Loucy (cell line): Measurements from ENCODE around the gene STPG4.

Source experiments
- EZH2phosphoT487 ChIP-seq: fragments of 200-600 bp; IDR thresholded peaks from 2 replicates; pipeline ENCODE4 v1.6.1; 2018; ENCODE audit warnings: antibody characterized with exemption, mild to moderate bottlenecking, moderate library complexity, borderline replicate concordance
- TF ChIP-seq, protein P1 (sequence below): fragments of 200-600 bp; sonication (generic); conservative IDR thresholded peaks from 2 replicates; pipeline ENCODE4 v1.5.1; 2014; ENCODE audit warnings: mild to moderate bottlenecking, antibody characterized with exemption, low read length

DNA sequence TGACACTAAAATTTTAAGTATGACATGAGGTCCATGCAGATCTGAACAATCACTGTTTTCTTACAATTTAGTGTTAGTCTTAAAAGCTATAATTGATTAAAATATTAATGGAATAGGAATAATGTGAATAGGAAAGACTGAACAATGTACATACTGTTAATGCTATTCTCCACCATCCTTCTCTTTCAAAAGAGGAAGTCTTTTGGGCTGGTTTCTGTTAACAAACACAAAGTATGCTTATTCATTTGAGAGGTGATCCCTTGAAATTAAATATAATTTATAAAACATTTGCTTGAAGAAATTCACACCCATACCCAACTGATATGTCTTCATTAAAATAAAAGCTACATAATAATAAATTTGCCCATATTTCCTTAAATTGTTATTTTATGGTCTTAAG, 2.3 kb downstream of the STPG4 start:
- TF ChIP-seq, protein P1, sequence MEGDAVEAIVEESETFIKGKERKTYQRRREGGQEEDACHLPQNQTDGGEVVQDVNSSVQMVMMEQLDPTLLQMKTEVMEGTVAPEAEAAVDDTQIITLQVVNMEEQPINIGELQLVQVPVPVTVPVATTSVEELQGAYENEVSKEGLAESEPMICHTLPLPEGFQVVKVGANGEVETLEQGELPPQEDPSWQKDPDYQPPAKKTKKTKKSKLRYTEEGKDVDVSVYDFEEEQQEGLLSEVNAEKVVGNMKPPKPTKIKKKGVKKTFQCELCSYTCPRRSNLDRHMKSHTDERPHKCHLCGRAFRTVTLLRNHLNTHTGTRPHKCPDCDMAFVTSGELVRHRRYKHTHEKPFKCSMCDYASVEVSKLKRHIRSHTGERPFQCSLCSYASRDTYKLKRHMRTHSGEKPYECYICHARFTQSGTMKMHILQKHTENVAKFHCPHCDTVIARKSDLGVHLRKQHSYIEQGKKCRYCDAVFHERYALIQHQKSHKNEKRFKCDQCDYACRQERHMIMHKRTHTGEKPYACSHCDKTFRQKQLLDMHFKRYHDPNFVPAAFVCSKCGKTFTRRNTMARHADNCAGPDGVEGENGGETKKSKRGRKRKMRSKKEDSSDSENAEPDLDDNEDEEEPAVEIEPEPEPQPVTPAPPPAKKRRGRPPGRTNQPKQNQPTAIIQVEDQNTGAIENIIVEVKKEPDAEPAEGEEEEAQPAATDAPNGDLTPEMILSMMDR, result no peak
- no peak for TF ChIP-seq EZH2phosphoT487
